HEK293 (cell line): ENCODE measurements around the gene ZNF595.

Experiments used
- CTCF ChIA-PET: fragments of 350-600 bp; formaldehyde crosslinking; extraction: SDS; loops from one replicate; lab custom pipeline; 2021; ENCODE audit warnings: antibody characterized with exemption; lab: Yijun Ruan, JAX
- POLR2A ChIA-PET: fragments of 300-600 bp; formaldehyde crosslinking; extraction: SDS; loops from one replicate; lab custom pipeline; 2020; ENCODE audit warnings: antibody characterized with exemption, inconsistent platforms; lab: Yijun Ruan, JAX
- H3K27ac ChIP-seq: fragments of 200-500 bp; sonication (Bioruptor generic); 2 replicates; pipeline ENCODE4 v1.5.1; 2014; ENCODE audit warnings: low read depth, low read length, control low read depth, inconsistent platforms; ENCODE audit errors: extremely low read depth
- H3K36me3 ChIP-seq, 2 experiments: fragments of 200-500 bp in 1 of 2; sonication (Bioruptor generic) in 1 of 2; 1 replicate in 1 of 2; 2 replicates in 1 of 2; pipeline ENCODE4 v1.5.1; 2014 to 2017; ENCODE audit warnings: inconsistent platforms in 2 of 2, low read length in 2 of 2; ENCODE audit not compliant: control insufficient read depth in 2 of 2, insufficient read depth in 1 of 2
- H3K4me1 ChIP-seq: fragments of 200-500 bp; sonication (Bioruptor generic); 2 replicates; pipeline ENCODE4 v1.5.1; 2014; ENCODE audit warnings: mild to moderate bottlenecking, low read length, inconsistent platforms; ENCODE audit not compliant: control insufficient read depth, insufficient read depth
- H3K4me3 ChIP-seq: 2 replicates; pipeline ENCODE4 v1.5.1; 2011; ENCODE audit warnings: low read depth, mild to moderate bottlenecking, control low read depth, low read length, moderate library complexity
- H3K9me3 ChIP-seq: fragments of 200-500 bp; sonication (Bioruptor generic); 2 replicates; pipeline ENCODE4 v1.5.1; 2014; ENCODE audit warnings: low read depth, low read length, inconsistent platforms; ENCODE audit not compliant: control insufficient read depth, insufficient read depth
- GLI4 ChIP-seq: fragments of 450-650 bp; formaldehyde crosslinking; IDR thresholded peaks from 2 replicates; pipeline ENCODE4 v1.5.1; 2016; ENCODE audit warnings: missing biosample characterization, missing genetic modification characterization
- GLIS2 ChIP-seq: fragments of 450-650 bp; formaldehyde crosslinking; IDR thresholded peaks from 2 replicates; pipeline ENCODE4 v1.5.1; 2016; ENCODE audit warnings: missing biosample characterization, missing genetic modification characterization
- KLF7 ChIP-seq: fragments of 450-650 bp; formaldehyde crosslinking; IDR thresholded peaks from 2 replicates; pipeline ENCODE4 v1.5.1; 2016; ENCODE audit warnings: missing biosample characterization, missing genetic modification characterization, borderline replicate concordance
- OSR2 ChIP-seq: fragments of 450-650 bp; formaldehyde crosslinking; IDR thresholded peaks from 2 replicates; pipeline ENCODE4 v1.5.1; 2016; ENCODE audit warnings: missing biosample characterization, missing genetic modification characterization
- SCRT2 ChIP-seq: fragments of 450-650 bp; formaldehyde crosslinking; IDR thresholded peaks from 2 replicates; pipeline ENCODE4 v1.5.1; 2016; ENCODE audit warnings: missing biosample characterization, missing genetic modification characterization
- SP2 ChIP-seq: fragments of 450-650 bp; formaldehyde crosslinking; IDR thresholded peaks from 2 replicates; pipeline ENCODE4 v1.5.1; 2016; ENCODE audit warnings: missing biosample characterization, missing genetic modification characterization
- WT1 ChIP-seq: fragments of 450-650 bp; formaldehyde crosslinking; IDR thresholded peaks from 2 replicates; pipeline ENCODE4 v1.5.1; 2016; ENCODE audit warnings: missing biosample characterization, missing genetic modification characterization
- ZBTB20 ChIP-seq: fragments of 450-650 bp; formaldehyde crosslinking; IDR thresholded peaks from 2 replicates; pipeline ENCODE4 v1.5.1; 2016; ENCODE audit warnings: missing biosample characterization, missing genetic modification characterization
- ZBTB44 ChIP-seq: fragments of 450-650 bp; IDR thresholded peaks from 2 replicates; pipeline ENCODE4 v1.5.1; 2018; ENCODE audit warnings: missing biosample characterization, mild to moderate bottlenecking, missing genetic modification characterization
- ZNF211 ChIP-seq: fragments of 450-650 bp; formaldehyde crosslinking; IDR thresholded peaks from 2 replicates; pipeline ENCODE4 v1.5.1; 2016; ENCODE audit warnings: low read depth, missing biosample characterization, missing genetic modification characterization
- ZNF221 ChIP-seq: fragments of 450-650 bp; formaldehyde crosslinking; IDR thresholded peaks from 2 replicates; pipeline ENCODE4 v1.5.1; 2017; ENCODE audit warnings: missing biosample characterization, missing genetic modification characterization, borderline replicate concordance
- ZNF341 ChIP-seq: fragments of 450-650 bp; formaldehyde crosslinking; IDR thresholded peaks from 2 replicates; pipeline ENCODE4; 2016; ENCODE audit warnings: low read depth, missing biosample characterization, missing genetic modification characterization
- ZNF600 ChIP-seq: fragments of 450-650 bp; formaldehyde crosslinking; IDR thresholded peaks from 2 replicates; pipeline ENCODE4 v1.5.1; 2016; ENCODE audit warnings: missing biosample characterization, missing genetic modification characterization
- ZNF610 ChIP-seq: fragments of 450-650 bp; formaldehyde crosslinking; IDR thresholded peaks from 2 replicates; pipeline ENCODE4 v1.5.1; 2016; ENCODE audit warnings: missing biosample characterization, missing genetic modification characterization, borderline replicate concordance
- ZNF660 ChIP-seq: fragments of 450-650 bp; IDR thresholded peaks from 2 replicates; pipeline ENCODE4 v1.5.1; 2018; ENCODE audit warnings: missing biosample characterization, mild to moderate bottlenecking, missing genetic modification characterization
- ZNF785 ChIP-seq: fragments of 450-650 bp; formaldehyde crosslinking; IDR thresholded peaks from 2 replicates; pipeline ENCODE4 v1.5.1; 2016; ENCODE audit warnings: missing biosample characterization, missing genetic modification characterization
- ZNF830 ChIP-seq: fragments of 450-650 bp; IDR thresholded peaks from 2 replicates; pipeline ENCODE4 v1.5.0; 2018; ENCODE audit warnings: missing biosample characterization, missing genetic modification characterization, low read depth, mild to moderate bottlenecking, moderate library complexity

ZNF595 gene

DNA sequence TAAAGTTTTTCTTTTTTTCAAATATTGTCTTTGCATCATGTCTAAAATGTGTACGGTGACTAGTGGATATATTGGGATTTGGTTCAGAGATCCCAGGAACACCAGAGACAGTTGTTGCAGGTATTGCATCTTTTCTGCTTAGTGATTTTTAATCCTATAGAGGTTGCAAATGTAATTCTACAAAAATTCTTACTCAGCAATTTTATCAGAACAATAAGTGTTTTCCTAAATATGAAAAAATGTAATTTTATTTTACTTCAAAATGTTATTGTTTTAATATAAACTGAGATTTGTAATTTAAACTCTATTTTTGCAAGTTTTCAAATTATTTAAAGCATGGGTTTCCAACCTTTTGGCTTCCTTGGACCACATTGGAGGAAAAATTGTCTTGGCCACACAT lies 79.4 kb downstream of the ZNF595 start:
- ChIA-PET POLR2A (no interaction called here), CTCF (no interaction called here)

More for the DNA sequence above, 79.4 kb downstream of the ZNF595 start:
- Histone ChIP-seq H3K9me3 (no peaks in the 10 kb centered on the region), H3K27ac (no peak overlapping the region), H3K4me1 (no peaks in the 10 kb centered on the region), H3K36me3 (peaks cover 18 to 45% of the 10 kb centered on the region in 2 experiments), H3K4me3 (no peak overlapping the region)
- TF ChIP-seq WT1 (tag by site-specific recombination) (no peak), ZNF785 (tag by site-specific recombination) (no peak), ZNF830 (no peak), OSR2 (tag by site-specific recombination) (no peak), GLIS2 (tag by site-specific recombination) (no peak), ZNF600 (tag by site-specific recombination) (no peak), ZNF610 (tag by site-specific recombination) (no peak), ZNF221 (tag by site-specific recombination) (no peak), KLF7 (tag by site-specific recombination) (no peak), SP2 (no peak), ZNF341 (tag by site-specific recombination) (no peak), GLI4 (no peak), ZNF211 (tag by site-specific recombination) (no peak), ZBTB44 (tag by site-specific recombination) (no peak), ZBTB20 (tag by site-specific recombination) (no peak), SCRT2 (tag by site-specific recombination) (no peak), ZNF660 (tag by site-specific recombination) (no peak)
